ENCODE results near the gene SLC13A2. TPM values are rescaled to one million over a fixed set of nuclear protein-coding genes. Genes with fewer than 3 reads are reported as not detected.

Gene SLC13A2
- total and polyA plus RNA-seq, 3 donors from 2014 or later = 0.44 to 0.93 (median 0.79) TPM

- no peaks in the 10 kb centered on the region for H3K9me3 ChIP-seq
- intact Hi-C loops (cut with DNase I; ENCODE audit: low total_unique reads) = no loop called here
- H3K27me3 ChIP-seq = no peaks in the 10 kb centered on the region
- H3K4me1 ChIP-seq = no peaks in the 10 kb centered on the region
- H3K27ac ChIP-seq = no peak overlapping the region
- no peak overlapping the region for H3K4me3 ChIP-seq
- TF ChIP-seq POLR2A (IDR thresholded peaks at IDR 0.05) = no peak
- TF ChIP-seq CTCF (IDR thresholded peaks at IDR 0.05) = no peak
- DNase-seq = no peak
- H3K36me3 ChIP-seq (ENCODE audit: low read depth, missing control alignments) = no peaks in the 10 kb centered on the region
- 42 to 62% methylated on average over 11 of the region's 11 CpGs for WGBS, 2 donors
Measured at GRCh38 chr17:28508211-28508724, 34.8 kb downstream of the SLC13A2 start.

- WGBS, 2 donors = 79 to 84% methylated on average over 7 of the region's 7 CpGs
- intact Hi-C loops (cut with DNase I; ENCODE audit: low total_unique reads) = no loop called here
- Histone ChIP-seq H3K4me3 (no peak overlapping the region), H3K36me3 (ENCODE audit: low read depth, missing control alignments) (no peaks in the 10 kb centered on the region), H3K9me3 (no peaks in the 10 kb centered on the region), H3K27ac (no peak overlapping the region), H3K4me1 (no peaks in the 10 kb centered on the region), H3K27me3 (no peaks in the 10 kb centered on the region)
- TF ChIP-seq POLR2A (IDR thresholded peaks at IDR 0.05) = no peak
- TF ChIP-seq CTCF (IDR thresholded peaks at IDR 0.05) = no peak
- DNase-seq = no peak
Measured at GRCh38 chr17:28509789-28510188, 36.3 kb downstream of the SLC13A2 start.

GRCh38 chr17:28511858-28512461 lies 38.5 kb downstream of the SLC13A2 start:
- no peaks in the 10 kb centered on the region for H3K4me1 ChIP-seq
- 77 to 100% methylated on average over 1 to 3 of the region's 3 CpGs for WGBS, 2 donors

GRCh38 chr17:28513476-28513875 lies 40.0 kb downstream of the SLC13A2 start:
- no peaks in the 10 kb centered on the region for H3K36me3 ChIP-seq (ENCODE audit: low read depth, missing control alignments)
- no peak for DNase-seq
- WGBS, 2 donors = 58 to 95% methylated on average over 2 to 7 of the region's 7 CpGs
- intact Hi-C loops (cut with DNase I; ENCODE audit: low total_unique reads) = no loop called here
- H3K4me1 ChIP-seq = no peaks in the 10 kb centered on the region
- H3K4me3 ChIP-seq = no peak overlapping the region
- no peaks in the 10 kb centered on the region for H3K27me3 ChIP-seq
- no peaks in the 10 kb centered on the region for H3K9me3 ChIP-seq
- TF ChIP-seq POLR2A (IDR thresholded peaks at IDR 0.05) (no peak), CTCF (IDR thresholded peaks at IDR 0.05) (no peak)
- no peak overlapping the region for H3K27ac ChIP-seq

More at GRCh38 chr17:28511858-28512461, 38.5 kb downstream of the SLC13A2 start:
- intact Hi-C loops (cut with DNase I; ENCODE audit: low total_unique reads) = no loop called here
- H3K36me3 ChIP-seq (ENCODE audit: low read depth, missing control alignments) = no peaks in the 10 kb centered on the region
- H3K27ac ChIP-seq = no peak overlapping the region
- H3K27me3 ChIP-seq = no peaks in the 10 kb centered on the region
- no peak for TF ChIP-seq POLR2A (IDR thresholded peaks at IDR 0.05)
- no peak for DNase-seq
- H3K9me3 ChIP-seq = no peaks in the 10 kb centered on the region
- H3K4me3 ChIP-seq = no peak overlapping the region

GRCh38 chr17:28514561-28515002 lies 41.1 kb downstream of the SLC13A2 start:
- no peaks in the 10 kb centered on the region for H3K4me1 ChIP-seq
- H3K27me3 ChIP-seq = no peaks in the 10 kb centered on the region
- no peak for DNase-seq
- 58 to 70% methylated on average over 11 to 15 of the region's 16 CpGs for WGBS, 2 donors
- TF ChIP-seq POLR2A (IDR thresholded peaks at IDR 0.05) (no peak), CTCF (IDR thresholded peaks at IDR 0.05) (no peak)
- no peaks in the 10 kb centered on the region for H3K9me3 ChIP-seq
- H3K4me3 ChIP-seq = no peak overlapping the region
- intact Hi-C loops (cut with DNase I; ENCODE audit: low total_unique reads) = no loop called here
- H3K27ac ChIP-seq = no peak overlapping the region
- no peaks in the 10 kb centered on the region for H3K36me3 ChIP-seq (ENCODE audit: low read depth, missing control alignments)

All from testis (tissue), 3 donors.